Common myeloid progenitor, CD34-positive (primary cell): Measurements from ENCODE around the gene CALY. TPM values are rescaled to one million over a fixed set of nuclear protein-coding genes. Genes with fewer than 3 reads are reported as not detected.

Experiments
- CTCF ChIA-PET: fragments of 350-600 bp; sonication (Branson Sonifier 250); formaldehyde crosslinking; loops from one replicate; lab custom pipeline; 2021; ENCODE audit warnings: antibody characterized with exemption; lab: Charles Lee
- POLR2A ChIA-PET: fragments of 350-600 bp; sonication (Branson Sonifier 250); formaldehyde crosslinking; loops from one replicate; lab custom pipeline; 2021; ENCODE audit warnings: antibody characterized with exemption; lab: Charles Lee
- DNase-seq, 3 donors: peaks; one replicate each; pipeline versions ENCODE4 v3.0.0 to v3.0.0-alpha.2; 2013
- H3K27ac ChIP-seq, 2 experiments: 1 replicate in 1 of 2; 2 replicates in 1 of 2; pipeline ENCODE4 v1.7.0; 2013; ENCODE audit warnings: inconsistent platforms in 2 of 2, low read length in 2 of 2, mild to moderate bottlenecking in 2 of 2, low read depth in 1 of 2, moderate library complexity in 1 of 2; ENCODE audit not compliant: severe bottlenecking in 2 of 2, insufficient read depth in 1 of 2, poor library complexity in 1 of 2
- H3K27me3 ChIP-seq, 5 experiments: replicated peaks in 2 of 5; 1 replicate in 3 of 5; 2 replicates in 2 of 5; pipeline versions ENCODE4 v1.6.1 to v1.7.0; 2013; ENCODE audit warnings: low read length in 4 of 5, mild to moderate bottlenecking in 2 of 5, moderate library complexity in 2 of 5, inconsistent platforms in 1 of 5; ENCODE audit not compliant: insufficient read depth in 5 of 5, control insufficient read depth in 4 of 5
- H3K36me3 ChIP-seq, 4 experiments: 1 replicate in 2 of 4; 2 replicates in 2 of 4; pipeline versions ENCODE4 v1.6.1 to v1.7.0; 2013; ENCODE audit warnings: low read length in 3 of 4, control low read depth in 1 of 4, mild to moderate bottlenecking in 1 of 4; ENCODE audit not compliant: control insufficient read depth in 4 of 4, insufficient read depth in 4 of 4
- H3K4me1 ChIP-seq, 4 experiments: 1 replicate in 3 of 4; 2 replicates in 1 of 4; pipeline versions ENCODE4 v1.6.1 to v1.7.1; 2013; ENCODE audit warnings: low read length in 3 of 4, mild to moderate bottlenecking in 3 of 4, control low read depth in 1 of 4, inconsistent platforms in 1 of 4, moderate library complexity in 1 of 4; ENCODE audit not compliant: control insufficient read depth in 4 of 4, insufficient read depth in 4 of 4; ENCODE audit errors: control extremely low read depth in 1 of 4
- H3K4me3 ChIP-seq, 7 experiments: 1 replicate in 4 of 7; 2 replicates in 3 of 7; pipeline versions ENCODE4 v1.5.1 to v1.7.0; 2013; ENCODE audit warnings: mild to moderate bottlenecking in 7 of 7, low read length in 6 of 7, moderate library complexity in 6 of 7, inconsistent platforms in 2 of 7, low read depth in 2 of 7, control low read depth in 1 of 7; ENCODE audit not compliant: insufficient read depth in 4 of 7, control insufficient read depth in 1 of 7; ENCODE audit errors: extremely low read depth in 1 of 7
- H3K9me3 ChIP-seq, 5 experiments: 1 replicate in 4 of 5; 2 replicates in 1 of 5; pipeline versions ENCODE4 v1.6.1 to v1.7.1; 2013; ENCODE audit warnings: low read length in 4 of 5, mild to moderate bottlenecking in 2 of 5, inconsistent platforms in 1 of 5, low read depth in 1 of 5, moderate library complexity in 1 of 5; ENCODE audit not compliant: control insufficient read depth in 4 of 5, insufficient read depth in 2 of 5; ENCODE audit errors: control extremely low read depth in 1 of 5
- WGBS: methylation state at CpG from one replicate; pipeline ENCODE4 v1.1.5; 2013; ENCODE audit not compliant: insufficient coverage; 5-methylcytosine and 5-hydroxymethylcytosine counted together
- polyA plus RNA-seq: library from polyadenylated mRNA; unstranded; fragments of 120-200 nt; gene quantifications from one replicate; pipeline ENCODE4 v1.2.1, GENCODE V29; 2013

Gene CALY, protein sequence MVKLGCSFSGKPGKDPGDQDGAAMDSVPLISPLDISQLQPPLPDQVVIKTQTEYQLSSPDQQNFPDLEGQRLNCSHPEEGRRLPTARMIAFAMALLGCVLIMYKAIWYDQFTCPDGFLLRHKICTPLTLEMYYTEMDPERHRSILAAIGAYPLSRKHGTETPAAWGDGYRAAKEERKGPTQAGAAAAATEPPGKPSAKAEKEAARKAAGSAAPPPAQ
- not detected for polyA plus RNA-seq

DNA sequence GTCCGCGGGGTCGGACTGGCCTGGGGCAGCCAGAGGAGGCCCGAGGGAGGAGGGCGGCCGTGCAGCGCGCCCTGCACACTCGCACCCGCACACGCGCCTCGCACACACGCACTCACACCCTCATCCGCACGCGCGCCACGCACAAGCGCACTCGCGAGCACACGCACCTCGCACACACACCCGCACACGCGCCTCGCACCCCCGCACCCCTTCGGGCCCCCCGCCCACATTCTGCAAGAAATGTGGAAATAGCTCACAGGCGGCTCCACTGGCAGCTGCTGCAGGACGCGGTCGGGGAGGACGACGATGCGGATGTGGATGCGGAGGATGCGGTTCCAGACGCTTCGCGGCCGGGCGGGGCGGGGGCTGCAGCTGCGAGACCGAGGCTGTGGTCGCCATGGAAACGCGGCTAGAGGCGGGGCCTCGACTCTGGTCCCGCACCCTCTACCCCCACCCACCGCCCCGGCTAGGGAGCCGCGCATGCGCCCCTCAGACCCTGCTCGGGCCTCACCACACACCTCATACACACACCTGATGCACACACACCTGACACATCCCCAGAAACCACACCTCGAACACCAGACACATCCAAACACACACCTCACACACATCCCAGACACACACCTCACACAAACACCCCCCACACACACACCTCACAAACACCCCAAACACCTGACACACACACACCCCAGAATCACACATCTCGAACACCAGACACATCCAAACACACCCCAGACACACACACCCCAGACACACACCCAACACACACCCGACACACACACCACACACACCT is at the start of gene CALY:
CALY (minus strand) TSS at position 320 of the 793 bp plus-strand sequence. CDS start 7,907 bp downstream, outside the sequence.
- H3K4me3 ChIP-seq, result peak within 1 kb of the TSS in 3 of 7 experiments; percentile 53 to 60 (median 58)

DNA sequence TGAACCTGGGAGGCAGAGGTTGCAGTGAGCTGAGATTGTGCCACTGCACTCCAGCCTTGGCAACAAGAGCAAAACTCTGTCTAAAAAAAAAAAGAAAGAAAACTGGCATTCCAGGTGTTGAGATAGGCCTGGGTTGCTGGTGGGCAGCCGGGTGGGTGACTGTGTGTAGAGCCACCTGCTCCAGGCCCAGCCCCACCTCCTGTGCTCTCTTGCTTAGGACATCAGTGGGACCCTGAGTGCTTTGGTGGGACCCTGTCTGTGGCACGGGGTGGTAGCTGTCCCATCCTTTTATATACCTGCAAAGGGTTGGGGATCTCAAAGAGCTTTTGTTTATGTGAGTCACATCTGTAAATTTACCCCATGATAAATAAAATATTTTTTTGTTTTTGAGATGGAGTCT is 48.5 kb upstream of the CALY start:
- no peak for DNase-seq
- Histone ChIP-seq H3K9me3 (no peaks in the 10 kb centered on the region), H3K4me3 (no peak overlapping the region), H3K27ac (no peak overlapping the region), H3K27me3 (no peaks in the 10 kb centered on the region), H3K4me1 (peaks cover 2 to 34% (median 27%) of the 10 kb centered on the region in 4 experiments), H3K36me3 (peaks cover 0 to 9% (median 0%) of the 10 kb centered on the region in 4 experiments)
- CTCF ChIA-PET, result no interaction called here
- POLR2A ChIA-PET, result no interaction called here
- WGBS, result 88% methylated on average over 1 of the region's 2 CpGs

More for the DNA sequence above, at the start of gene CALY:
- POLR2A ChIA-PET, result interaction anchor here (1.2 to 1.4 kb wide), 2 partner anchors 21 to 37 kb away, joined by 3 to 6 read pairs; partner anchors contain the start of genes ECHS1 and FUOM
- H3K4me1 ChIP-seq, result peaks cover 0 to 32% (median 26%) of the 10 kb centered on the region in 4 experiments
- no peak within 1 kb of the TSS for H3K27ac ChIP-seq
- CTCF ChIA-PET, result no interaction called here
- H3K9me3 ChIP-seq, result peaks cover 0 to 6% (median 4%) of the 10 kb centered on the region in 5 experiments
- peak; percentile 89 to 97 (median 97) for DNase-seq
- no peaks in the 10 kb centered on the region for H3K36me3 ChIP-seq
- WGBS, result 6% methylated on average over 32 of the region's 63 CpGs
- H3K27me3 ChIP-seq, result peaks cover 5 to 90% (median 19%) of the 10 kb centered on the region in 5 experiments

DNA sequence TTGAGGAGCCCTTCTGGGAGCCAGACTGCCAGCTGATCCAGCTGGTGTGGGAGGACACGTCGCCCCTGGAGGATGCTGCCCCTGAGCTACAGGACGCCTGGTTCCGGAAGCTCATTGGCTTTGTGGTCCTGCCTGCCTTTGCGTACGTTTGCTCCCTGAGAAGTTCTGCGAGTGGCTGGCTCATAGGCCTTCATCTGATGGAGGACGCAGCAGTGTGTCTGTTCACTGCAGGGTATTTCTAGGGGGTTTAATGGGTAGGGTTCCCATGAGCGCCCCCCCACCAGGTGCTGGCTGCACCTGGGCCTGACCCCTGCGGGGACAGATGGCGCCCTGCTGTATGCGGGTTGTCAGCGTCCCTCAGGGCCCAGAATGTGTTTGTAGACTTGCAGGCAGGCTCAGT is 47.4 kb upstream of the CALY start:
- 94% methylated on average over 10 of the region's 13 CpGs for WGBS
- peaks cover 1 to 33% (median 25%) of the 10 kb centered on the region in 4 experiments for H3K4me1 ChIP-seq
- CTCF ChIA-PET, result interaction anchor here (1.6 kb wide), 1 partner anchor 55 kb away, joined by 3 read pairs; no protein-coding TSS in a partner anchor
- POLR2A ChIA-PET, result no interaction called here
- H3K4me3 ChIP-seq, result no peak overlapping the region
- no peaks in the 10 kb centered on the region for H3K27me3 ChIP-seq
- peaks cover 0 to 9% (median 0%) of the 10 kb centered on the region in 4 experiments for H3K36me3 ChIP-seq
- no peaks in the 10 kb centered on the region for H3K9me3 ChIP-seq
- no peak for DNase-seq
- H3K27ac ChIP-seq, result no peak overlapping the region

DNA sequence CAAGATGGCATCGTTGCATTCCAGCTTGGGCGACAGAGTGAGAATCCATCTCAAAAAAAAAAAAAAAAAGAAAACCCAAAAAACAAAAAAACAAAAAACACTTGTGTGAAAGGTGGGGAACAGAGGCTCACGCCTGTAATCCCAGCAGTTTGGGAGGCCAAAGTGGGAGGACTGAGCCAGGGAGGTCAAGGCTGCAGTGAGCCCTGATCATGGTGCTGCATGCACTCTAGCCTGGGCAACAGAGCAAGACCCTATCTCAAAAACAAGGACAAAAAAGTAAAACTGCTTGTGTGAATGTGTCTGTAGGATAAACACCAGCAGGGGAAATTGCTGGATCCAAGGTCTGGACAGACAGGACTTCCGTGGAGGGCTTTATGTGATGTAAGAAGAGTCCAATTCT is 46.9 kb upstream of the CALY start:
- ChIA-PET CTCF (interaction anchor here (1.6 kb wide), 1 partner anchor 55 kb away, joined by 3 read pairs; no protein-coding TSS in a partner anchor), POLR2A (no interaction called here)
- Histone ChIP-seq H3K4me3 (no peak overlapping the region), H3K36me3 (peaks cover 0 to 9% (median 0%) of the 10 kb centered on the region in 4 experiments), H3K27ac (no peak overlapping the region), H3K4me1 (peaks cover 0 to 30% (median 22%) of the 10 kb centered on the region in 4 experiments), H3K27me3 (no peaks in the 10 kb centered on the region), H3K9me3 (no peaks in the 10 kb centered on the region)
- DNase-seq, result no peak
- WGBS, result 100% methylated on average over 2 of the region's 4 CpGs

DNA sequence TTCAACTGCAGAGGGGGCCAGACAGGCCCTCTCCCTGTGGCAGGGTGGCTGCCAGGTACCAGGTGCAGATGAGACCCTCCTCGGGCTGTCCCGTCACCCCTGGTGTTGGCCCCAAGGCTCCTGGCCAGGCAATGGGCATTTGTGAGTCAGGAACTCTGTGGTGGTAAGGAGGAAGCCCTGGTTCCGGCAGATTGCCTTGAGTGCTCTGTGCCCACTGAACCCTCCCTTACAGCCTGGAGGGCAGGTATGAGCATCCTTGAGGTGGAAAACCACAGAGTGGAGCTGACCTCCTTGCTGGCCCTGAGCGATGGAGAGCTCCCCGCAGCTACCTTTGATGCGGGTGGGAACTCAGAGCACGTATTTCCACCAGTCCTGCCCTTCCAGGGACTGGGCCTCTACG is 44.3 kb upstream of the CALY start:
- ChIA-PET CTCF (interaction anchor here (1.3 to 2.1 kb wide), 3 partner anchors 10 to 24 kb away, joined by 3 to 16 read pairs (median 4); no protein-coding TSS in a partner anchor), POLR2A (interaction anchor here (1.1 kb wide), 1 partner anchor 9 kb away, joined by 9 read pairs; no protein-coding TSS in a partner anchor)
- Histone ChIP-seq H3K27ac (no peak overlapping the region), H3K4me3 (peak overlapping the region in 3 of 7 experiments; percentile 14 to 46 (median 33)), H3K9me3 (no peaks in the 10 kb centered on the region), H3K4me1 (peaks cover 0 to 42% (median 31%) of the 10 kb centered on the region in 4 experiments), H3K27me3 (peaks cover 0 to 3% (median 0%) of the 10 kb centered on the region in 5 experiments), H3K36me3 (peaks cover 0 to 8% (median 0%) of the 10 kb centered on the region in 4 experiments)
- WGBS, result 4% methylated on average over 7 of the region's 8 CpGs
- peak; percentile 78 to 96 (median 92) for DNase-seq

DNA sequence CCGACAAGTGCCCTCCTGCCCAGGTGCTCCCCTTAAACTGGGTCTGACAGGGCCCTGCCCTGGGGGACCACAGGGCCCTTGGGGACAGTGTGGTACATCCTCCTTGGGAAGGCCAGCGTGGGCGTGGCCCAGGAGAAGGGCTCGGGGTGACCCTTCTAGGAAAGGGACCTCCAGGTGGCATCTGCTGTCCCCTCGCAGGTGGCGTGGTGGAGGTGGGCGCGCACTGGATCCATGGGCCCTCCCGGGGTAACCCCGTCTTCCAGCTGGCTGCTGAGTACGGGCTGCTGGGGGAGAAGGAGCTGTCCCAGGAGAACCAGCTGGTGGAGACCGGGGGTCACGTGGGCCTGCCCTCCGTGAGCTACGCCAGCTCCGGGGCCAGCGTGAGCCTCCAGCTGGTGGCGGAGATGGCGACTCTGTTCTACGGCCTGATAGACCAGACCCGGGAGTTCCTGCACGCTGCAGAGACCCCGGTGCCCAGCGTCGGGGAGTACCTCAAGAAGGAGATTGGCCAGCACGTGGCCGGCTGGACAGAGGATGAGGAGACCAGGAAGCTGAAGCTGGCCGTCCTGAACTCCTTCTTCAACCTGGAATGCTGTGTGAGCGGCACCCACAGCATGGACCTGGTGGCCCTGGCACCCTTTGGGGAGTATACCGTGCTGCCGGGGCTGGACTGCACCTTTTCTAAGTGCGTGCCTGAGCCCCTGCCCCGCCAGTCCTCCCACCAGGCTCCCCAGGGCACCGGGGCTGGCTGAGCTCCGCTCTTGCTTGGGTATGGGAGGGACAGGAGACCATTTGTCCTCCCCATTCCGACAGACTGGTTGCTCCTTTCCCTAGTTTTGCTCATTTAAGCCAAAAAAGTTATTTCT is 43.3 kb upstream of the CALY start:
- Histone ChIP-seq H3K27me3 (peaks cover 0 to 3% (median 0%) of the 10 kb centered on the region in 5 experiments), H3K4me3 (peak overlapping the region in 4 of 7 experiments; percentile 48 to 78 (median 73)), H3K9me3 (no peaks in the 10 kb centered on the region), H3K27ac (no peak overlapping the region), H3K4me1 (peaks cover 0 to 42% (median 31%) of the 10 kb centered on the region in 4 experiments), H3K36me3 (peaks cover 0 to 8% (median 0%) of the 10 kb centered on the region in 4 experiments)
- no peak for DNase-seq
- CTCF ChIA-PET, result interaction anchor here (1.3 to 2.1 kb wide), 2 partner anchors 10 to 23 kb away, joined by 3 to 4 read pairs; no protein-coding TSS in a partner anchor
- 93% methylated on average over 31 of the region's 36 CpGs for WGBS
- POLR2A ChIA-PET, result no interaction called here
